Measurements from ENCODE around the gene TENM4.
A peak's percentile ranks its signal among the peaks of the same experiment; 100 is the strongest.

Gene TENM4

DNA sequence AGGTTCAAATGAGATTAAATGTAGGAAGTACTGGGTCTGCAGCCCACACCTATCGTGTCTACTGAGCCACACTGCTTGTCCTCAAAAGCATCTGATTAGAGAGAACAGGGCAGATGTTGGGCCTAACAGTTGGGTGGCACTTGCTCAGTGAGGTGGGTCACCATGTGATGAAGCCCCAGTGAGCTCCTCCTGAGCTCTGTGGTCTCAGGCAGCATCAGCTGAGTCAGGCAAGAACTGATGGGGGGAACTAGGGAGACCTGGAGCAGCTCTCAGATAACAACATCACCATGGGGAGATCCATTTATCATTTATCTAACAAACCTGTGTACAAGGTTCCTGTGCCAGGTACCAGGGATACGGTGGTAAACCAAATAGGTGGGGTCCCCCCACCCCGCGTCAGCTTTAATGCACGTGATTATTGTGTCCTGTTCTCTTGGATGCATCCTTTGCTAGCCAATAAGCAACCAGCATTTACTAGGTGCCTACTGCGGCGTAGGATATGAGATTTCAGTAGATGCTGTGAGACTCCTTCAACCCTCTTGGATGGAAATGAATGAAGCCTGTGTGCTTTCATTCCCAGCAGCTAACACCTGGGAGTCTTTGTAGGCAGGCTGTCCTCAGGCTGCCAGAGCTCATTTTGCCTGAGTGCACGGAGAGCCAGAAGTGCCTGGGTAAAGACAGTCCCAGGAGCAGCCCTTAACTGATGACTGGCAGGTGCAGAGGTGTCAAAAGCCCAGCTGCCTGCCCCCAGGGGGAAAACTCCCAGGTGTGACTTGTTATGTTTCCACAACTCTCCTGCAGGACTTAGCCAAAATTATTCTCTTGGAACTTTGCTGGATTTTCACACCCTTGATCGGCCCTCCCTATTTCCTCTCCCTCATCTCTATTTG lies 792.6 kb downstream of the TENM4 start:
- H3K4me3 ChIP-seq (ENCODE audit: control insufficient read depth, low read depth, low read length) = no peak overlapping the region
- TF ChIP-seq, protein P1, sequence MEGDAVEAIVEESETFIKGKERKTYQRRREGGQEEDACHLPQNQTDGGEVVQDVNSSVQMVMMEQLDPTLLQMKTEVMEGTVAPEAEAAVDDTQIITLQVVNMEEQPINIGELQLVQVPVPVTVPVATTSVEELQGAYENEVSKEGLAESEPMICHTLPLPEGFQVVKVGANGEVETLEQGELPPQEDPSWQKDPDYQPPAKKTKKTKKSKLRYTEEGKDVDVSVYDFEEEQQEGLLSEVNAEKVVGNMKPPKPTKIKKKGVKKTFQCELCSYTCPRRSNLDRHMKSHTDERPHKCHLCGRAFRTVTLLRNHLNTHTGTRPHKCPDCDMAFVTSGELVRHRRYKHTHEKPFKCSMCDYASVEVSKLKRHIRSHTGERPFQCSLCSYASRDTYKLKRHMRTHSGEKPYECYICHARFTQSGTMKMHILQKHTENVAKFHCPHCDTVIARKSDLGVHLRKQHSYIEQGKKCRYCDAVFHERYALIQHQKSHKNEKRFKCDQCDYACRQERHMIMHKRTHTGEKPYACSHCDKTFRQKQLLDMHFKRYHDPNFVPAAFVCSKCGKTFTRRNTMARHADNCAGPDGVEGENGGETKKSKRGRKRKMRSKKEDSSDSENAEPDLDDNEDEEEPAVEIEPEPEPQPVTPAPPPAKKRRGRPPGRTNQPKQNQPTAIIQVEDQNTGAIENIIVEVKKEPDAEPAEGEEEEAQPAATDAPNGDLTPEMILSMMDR (IDR thresholded peaks at IDR 0.05; ENCODE audit: control insufficient read depth, insufficient read depth, low read depth, low read length, missing control alignments) = no peak
- DNase-seq (ENCODE audit: low read depth) = no peak

DNA sequence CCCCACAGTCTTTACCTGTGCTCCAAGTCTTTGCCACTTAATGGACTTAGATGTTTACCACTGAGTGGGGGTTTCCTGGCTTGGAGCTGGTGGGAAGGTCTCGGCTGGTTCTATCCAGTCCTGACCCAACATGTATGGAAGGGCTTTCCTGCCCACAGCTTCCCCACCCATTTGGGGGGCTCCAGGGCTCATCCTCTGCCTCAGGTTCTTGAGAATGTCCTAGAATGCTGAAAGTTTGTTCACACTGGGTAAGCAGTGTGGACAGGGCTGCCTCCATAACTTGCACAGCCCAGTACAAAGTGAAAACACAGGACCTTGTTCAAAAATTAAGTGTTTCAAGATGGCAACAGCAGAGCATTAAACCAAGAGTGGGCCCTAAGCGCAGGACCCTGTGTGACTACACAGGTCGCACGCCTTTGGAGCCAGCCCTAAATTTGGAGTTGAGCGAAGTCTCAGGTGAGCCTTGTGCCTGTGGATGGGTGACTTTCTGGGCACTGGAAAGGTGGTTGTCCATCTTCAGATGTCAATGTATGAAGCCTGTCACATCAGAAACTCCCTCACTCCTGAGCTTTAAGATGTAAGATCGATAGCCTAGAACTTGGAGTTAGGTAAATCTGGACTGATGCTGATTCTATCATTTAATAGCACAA lies 793.4 kb downstream of the TENM4 start:
- TF ChIP-seq, protein P1 (IDR thresholded peaks at IDR 0.05; ENCODE audit: control insufficient read depth, insufficient read depth, low read depth, low read length, missing control alignments) = no peak
- DNase-seq (ENCODE audit: low read depth) = no peak
- no peak overlapping the region for H3K4me3 ChIP-seq (ENCODE audit: control insufficient read depth, low read depth, low read length)

DNA sequence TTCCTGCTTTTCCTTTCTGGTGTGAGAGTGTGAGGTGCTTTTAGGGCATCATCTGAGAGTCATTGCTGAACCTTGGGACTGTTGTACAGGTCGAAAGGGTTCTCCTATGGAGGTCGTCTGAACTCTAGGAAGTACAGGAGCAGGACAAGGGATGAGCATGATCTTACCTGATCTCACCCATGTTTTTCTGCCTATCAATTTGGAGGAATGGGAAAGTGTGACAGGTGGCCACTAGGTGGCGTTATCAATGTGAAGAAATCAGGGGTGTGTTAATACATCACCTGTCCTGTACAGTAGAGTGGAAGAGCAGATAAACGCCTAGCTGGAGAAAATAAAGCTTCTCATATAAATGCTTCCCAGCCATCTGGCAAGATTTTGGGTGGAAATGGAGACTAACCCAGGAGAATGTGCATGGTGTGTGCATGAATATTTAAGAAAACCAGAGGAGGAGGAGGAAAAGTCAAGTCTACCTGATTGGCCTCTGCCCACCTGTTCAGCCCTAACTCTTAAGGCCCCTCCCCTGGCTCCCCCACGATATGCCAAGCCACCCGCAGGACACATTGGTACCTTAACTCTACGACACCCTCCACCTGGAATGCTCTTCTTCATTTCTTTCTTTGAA lies 794.2 kb downstream of the TENM4 start:
- no peak for DNase-seq (ENCODE audit: low read depth)
- TF ChIP-seq, protein P1 (IDR thresholded peaks at IDR 0.05; ENCODE audit: control insufficient read depth, insufficient read depth, low read depth, low read length, missing control alignments) = peak; percentile 79
- no peak overlapping the region for H3K4me3 ChIP-seq (ENCODE audit: control insufficient read depth, low read depth, low read length)

DNA sequence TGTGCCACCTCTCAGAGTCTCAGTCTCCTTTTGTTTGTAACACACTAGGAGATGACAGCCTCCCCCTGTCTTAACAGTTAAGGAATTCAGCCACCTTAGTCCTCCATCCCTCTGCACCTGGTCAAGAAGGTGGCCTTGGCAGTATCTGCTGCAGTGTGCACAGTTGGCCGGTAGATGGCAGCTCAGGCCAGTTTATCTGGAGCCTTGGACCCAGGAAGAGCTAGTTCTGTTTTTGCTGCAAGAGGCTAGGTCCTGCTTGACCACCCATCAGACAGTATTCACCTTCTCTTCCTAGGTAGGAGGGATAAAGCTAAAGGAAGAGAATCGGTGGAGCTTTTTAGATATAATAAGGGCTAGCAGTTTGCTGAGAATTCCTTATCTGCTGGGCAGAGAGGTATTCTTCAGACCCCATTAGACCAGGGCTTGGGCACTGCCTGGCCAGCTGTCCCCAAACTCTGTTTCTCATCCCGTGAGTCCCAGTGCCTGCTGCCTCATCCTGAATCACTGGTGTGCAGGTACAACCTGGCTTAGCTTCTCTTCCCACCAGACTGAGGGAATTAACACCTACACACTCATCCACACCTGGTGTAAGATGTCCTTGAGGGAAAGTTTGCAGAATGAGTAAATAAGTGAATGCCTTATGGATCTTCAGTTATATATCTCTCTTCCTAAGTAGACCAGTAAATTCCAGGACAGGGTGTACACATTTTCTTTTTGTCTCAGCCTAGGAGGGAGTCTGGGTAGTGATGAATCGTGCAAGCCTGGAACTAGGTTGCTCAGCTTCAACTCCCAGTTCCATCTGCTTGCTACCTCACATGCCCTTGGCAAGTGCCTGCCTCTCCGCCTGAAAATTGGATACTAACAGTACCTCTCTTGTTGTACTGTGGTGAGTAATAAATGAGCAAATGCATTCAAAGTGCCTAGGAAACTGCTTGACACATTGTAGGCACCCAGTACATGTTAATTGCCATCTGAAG lies 795.3 kb downstream of the TENM4 start:
- TF ChIP-seq, protein P1 (IDR thresholded peaks at IDR 0.05; ENCODE audit: control insufficient read depth, insufficient read depth, low read depth, low read length, missing control alignments) = peak; percentile 87
- peak; percentile 35 for DNase-seq (ENCODE audit: low read depth)
- H3K4me3 ChIP-seq (ENCODE audit: control insufficient read depth, low read depth, low read length) = no peak overlapping the region; the same call in 1 of the 2 replicates

DNA sequence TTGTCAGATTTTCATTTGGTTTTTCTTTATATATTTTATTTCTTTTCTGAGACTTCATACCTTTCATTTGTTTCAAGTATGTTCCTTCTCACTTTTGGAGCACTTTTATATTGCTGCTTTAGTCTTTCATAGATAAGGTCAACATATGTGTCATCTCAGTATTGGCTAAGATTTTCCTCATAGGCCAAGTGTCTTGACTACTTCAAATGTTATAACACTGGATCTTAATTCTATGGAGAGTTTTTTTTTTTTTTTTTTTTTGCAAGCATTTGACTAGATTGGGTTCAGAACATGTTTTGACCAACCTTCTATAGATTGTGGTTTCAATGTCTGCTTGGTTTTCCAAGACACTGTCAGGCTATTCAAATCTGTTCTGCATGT lies 797.2 kb downstream of the TENM4 start:
- TF ChIP-seq, protein P1 (IDR thresholded peaks at IDR 0.05; ENCODE audit: control insufficient read depth, insufficient read depth, low read depth, low read length, missing control alignments) = no peak

More for the DNA sequence above, 797.2 kb downstream of the TENM4 start:
- no peak for DNase-seq (ENCODE audit: low read depth)
- H3K4me3 ChIP-seq (ENCODE audit: control insufficient read depth, low read depth, low read length) = no peak overlapping the region
